ENCODE measurements around the gene ATP5MK. TPM values are rescaled to one million over a fixed set of nuclear protein-coding genes. Genes with fewer than 3 reads are reported as not detected.
A peak's percentile ranks its signal among the peaks of the same experiment; 100 is the strongest.

The ATP5MK gene
- polyA plus RNA-seq, 1 donor (not counting 4 experiments of a cell fraction or from before 2014, with no cell fraction given) = 745 TPM

DNA sequence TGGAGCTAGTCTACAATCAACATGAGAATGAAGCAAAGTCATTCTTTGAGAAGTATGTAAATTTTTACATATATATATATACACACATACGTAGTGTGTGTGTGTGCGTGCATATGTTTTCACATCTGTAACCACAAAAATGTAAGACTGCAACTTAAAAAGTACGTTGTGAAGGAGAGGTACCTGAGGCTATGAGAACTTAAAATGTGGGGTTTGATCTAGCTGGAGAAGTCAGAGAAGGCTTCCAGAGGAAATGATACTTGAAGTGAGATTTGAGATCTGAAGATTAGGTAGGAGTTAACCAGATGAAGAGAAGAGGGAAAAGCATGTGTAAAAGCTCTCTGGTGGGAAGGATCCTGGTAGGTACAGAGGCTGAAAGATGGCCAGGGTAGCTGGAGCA lies 22.7 kb downstream of the ATP5MK start:
- no peaks in the 10 kb centered on the region for H4K20me1 ChIP-seq (ENCODE audit: control insufficient read depth, extremely low read depth, insufficient read depth, low read length)
- peaks cover 7% of the 10 kb centered on the region for H3K79me2 ChIP-seq (ENCODE audit: control insufficient read depth, insufficient read depth, low read length)
- H3K9me1 ChIP-seq (ENCODE audit: control insufficient read depth, extremely low read depth, insufficient read depth, low read length) = no peaks in the 10 kb centered on the region
- no peak overlapping the region for H3K4me2 ChIP-seq (ENCODE audit: control insufficient read depth, extremely low read depth, insufficient read depth, low read depth, low read length)
- TF ChIP-seq EZH2 (IDR thresholded peaks at IDR 0.05; ENCODE audit: low read length) = no peak
- TF ChIP-seq, protein P1, sequence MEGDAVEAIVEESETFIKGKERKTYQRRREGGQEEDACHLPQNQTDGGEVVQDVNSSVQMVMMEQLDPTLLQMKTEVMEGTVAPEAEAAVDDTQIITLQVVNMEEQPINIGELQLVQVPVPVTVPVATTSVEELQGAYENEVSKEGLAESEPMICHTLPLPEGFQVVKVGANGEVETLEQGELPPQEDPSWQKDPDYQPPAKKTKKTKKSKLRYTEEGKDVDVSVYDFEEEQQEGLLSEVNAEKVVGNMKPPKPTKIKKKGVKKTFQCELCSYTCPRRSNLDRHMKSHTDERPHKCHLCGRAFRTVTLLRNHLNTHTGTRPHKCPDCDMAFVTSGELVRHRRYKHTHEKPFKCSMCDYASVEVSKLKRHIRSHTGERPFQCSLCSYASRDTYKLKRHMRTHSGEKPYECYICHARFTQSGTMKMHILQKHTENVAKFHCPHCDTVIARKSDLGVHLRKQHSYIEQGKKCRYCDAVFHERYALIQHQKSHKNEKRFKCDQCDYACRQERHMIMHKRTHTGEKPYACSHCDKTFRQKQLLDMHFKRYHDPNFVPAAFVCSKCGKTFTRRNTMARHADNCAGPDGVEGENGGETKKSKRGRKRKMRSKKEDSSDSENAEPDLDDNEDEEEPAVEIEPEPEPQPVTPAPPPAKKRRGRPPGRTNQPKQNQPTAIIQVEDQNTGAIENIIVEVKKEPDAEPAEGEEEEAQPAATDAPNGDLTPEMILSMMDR (optimal IDR thresholded peaks at IDR 0.05 in 1 of 3, IDR thresholded peaks at IDR 0.05 in 1 of 3, conservative IDR thresholded peaks at IDR 0.05 in 1 of 3; ENCODE audit: extremely low read depth in 1 of 3, insufficient read depth in 2 of 3, low read length in 3 of 3) = no peak
- peaks cover 3 to 7% of the 10 kb centered on the region in 2 experiments for H3K36me3 ChIP-seq (ENCODE audit: control insufficient read depth in 2 of 2, extremely low read depth in 1 of 2, insufficient read depth in 2 of 2, low read length in 2 of 2)
- no peaks in the 10 kb centered on the region for H3K9me3 ChIP-seq (ENCODE audit: control insufficient read depth, low read depth, low read length)
- FAIRE-seq = no peak
- DNase-seq (ENCODE audit: low read depth, low spot score) = no peak
- no peak overlapping the region for H3K9ac ChIP-seq (ENCODE audit: control insufficient read depth, extremely low read depth, insufficient read depth, low read length)
- no peaks in the 10 kb centered on the region for H3K27me3 ChIP-seq (ENCODE audit: control insufficient read depth, extremely low read depth, insufficient read depth, low read length)
- dilution Hi-C loops (cut with MboI; ENCODE audit: extremely low pct_ligation_motif_present, low sequenced_read_pairs) = no loop called here
- no peak overlapping the region for H3K27ac ChIP-seq (ENCODE audit: control insufficient read depth, insufficient read depth, low read length)
- no peak overlapping the region for H3K4me3 ChIP-seq (ENCODE audit: control insufficient read depth in 2 of 3, extremely low read depth in 1 of 3, insufficient read depth in 2 of 3, low read depth in 1 of 3, low read length in 3 of 3)
- no peak overlapping the region for H2AFZ ChIP-seq (ENCODE audit: control insufficient read depth, low read length)
- peaks cover 6% of the 10 kb centered on the region for H3K4me1 ChIP-seq (ENCODE audit: control insufficient read depth, extremely low read depth, insufficient read depth, low read length)

DNA sequence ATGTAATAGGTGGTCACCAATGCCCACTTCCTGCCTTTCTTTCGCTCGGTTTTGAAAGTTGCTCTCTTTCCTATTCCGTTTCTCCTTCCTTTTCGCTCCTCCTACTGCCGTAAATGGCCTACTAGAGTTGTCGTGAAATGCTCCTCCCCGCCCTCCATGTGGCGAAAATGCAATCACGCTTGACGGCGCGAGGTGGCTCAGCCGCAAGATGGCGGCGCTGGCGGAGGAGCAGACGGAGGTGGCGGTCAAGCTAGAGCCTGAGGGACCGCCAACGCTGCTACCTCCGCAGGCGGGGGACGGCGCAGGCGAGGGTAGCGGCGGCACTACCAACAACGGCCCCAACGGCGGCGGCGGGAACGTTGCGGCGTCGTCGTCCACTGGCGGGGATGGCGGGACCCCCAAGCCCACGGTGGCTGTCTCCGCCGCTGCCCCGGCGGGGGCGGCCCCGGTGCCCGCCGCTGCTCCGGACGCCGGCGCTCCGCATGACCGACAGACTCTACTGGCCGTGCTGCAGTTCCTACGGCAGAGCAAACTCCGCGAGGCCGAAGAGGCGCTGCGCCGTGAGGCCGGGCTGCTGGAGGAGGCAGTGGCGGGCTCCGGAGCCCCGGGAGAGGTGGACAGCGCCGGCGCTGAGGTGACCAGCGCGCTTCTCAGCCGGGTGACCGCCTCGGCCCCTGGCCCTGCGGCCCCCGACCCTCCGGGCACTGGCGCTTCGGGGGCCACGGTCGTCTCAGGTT lies 28.3 kb downstream of the ATP5MK start, which contains the start of gene TAF5:
Gene TAF5, plus strand, starts transcription at position 195 of the 737 bp plus-strand sequence. Its CDS starts 14 bp downstream, at position 209.
- Histone ChIP-seq H3K4me1 (ENCODE audit: control insufficient read depth, extremely low read depth, insufficient read depth, low read length) (peaks cover 6% of the 10 kb centered on the region), H3K36me3 (ENCODE audit: control insufficient read depth in 2 of 2, extremely low read depth in 1 of 2, insufficient read depth in 2 of 2, low read length in 2 of 2) (no peaks in the 10 kb centered on the region), H3K9me1 (ENCODE audit: control insufficient read depth, extremely low read depth, insufficient read depth, low read length) (no peaks in the 10 kb centered on the region), H3K27ac (ENCODE audit: control insufficient read depth, insufficient read depth, low read length) (peak within 1 kb of the TSS; percentile 12), H3K9ac (ENCODE audit: control insufficient read depth, extremely low read depth, insufficient read depth, low read length) (peak within 1 kb of the TSS; percentile 75), H2AFZ (ENCODE audit: control insufficient read depth, low read length) (peak within 1 kb of the TSS; percentile 86), H3K27me3 (ENCODE audit: control insufficient read depth, extremely low read depth, insufficient read depth, low read length) (no peaks in the 10 kb centered on the region), H4K20me1 (ENCODE audit: control insufficient read depth, extremely low read depth, insufficient read depth, low read length) (no peaks in the 10 kb centered on the region), H3K9me3 (ENCODE audit: control insufficient read depth, low read depth, low read length) (no peaks in the 10 kb centered on the region), H3K79me2 (ENCODE audit: control insufficient read depth, insufficient read depth, low read length) (peaks cover 7% of the 10 kb centered on the region), H3K4me3 (ENCODE audit: control insufficient read depth in 2 of 3, extremely low read depth in 1 of 3, insufficient read depth in 2 of 3, low read depth in 1 of 3, low read length in 3 of 3) (peak within 1 kb of the TSS; percentile 70 to 88 (median 88)), H3K4me2 (ENCODE audit: control insufficient read depth, extremely low read depth, insufficient read depth, low read depth, low read length) (peak within 1 kb of the TSS; percentile 89)
- TF ChIP-seq, protein P1 (optimal IDR thresholded peaks at IDR 0.05 in 1 of 3, IDR thresholded peaks at IDR 0.05 in 1 of 3, conservative IDR thresholded peaks at IDR 0.05 in 1 of 3; ENCODE audit: extremely low read depth in 1 of 3, insufficient read depth in 2 of 3, low read length in 3 of 3) = no peak
- no peak for TF ChIP-seq EZH2 (IDR thresholded peaks at IDR 0.05; ENCODE audit: low read length)
- dilution Hi-C loops (cut with MboI; ENCODE audit: extremely low pct_ligation_motif_present, low sequenced_read_pairs) = no loop called here
- peak; percentile 55 for DNase-seq (ENCODE audit: low read depth, low spot score)
- FAIRE-seq = peak; percentile 83
